ENCODE measurements around the gene AQP12B.

The AQP12B gene

GRCh38 chr2:240717681-240718581 is 35.2 kb upstream of the AQP12B start:
- TF ChIP-seq CTCF (conservative IDR thresholded peaks at IDR 0.05; ENCODE audit: low read depth, low read length), result no peak
- H3K4me2 ChIP-seq, result no peak overlapping the region
- no peaks in the 10 kb centered on the region for H3K79me2 ChIP-seq (ENCODE audit: insufficient read depth, low read depth)
- no peaks in the 10 kb centered on the region for H4K20me1 ChIP-seq (ENCODE audit: insufficient read depth)
- no peak overlapping the region for H3K9ac ChIP-seq
- no peak overlapping the region for H2AFZ ChIP-seq (ENCODE audit: low read depth)
- H3K36me3 ChIP-seq (ENCODE audit: insufficient read depth), result no peaks in the 10 kb centered on the region
- peaks cover 28% of the 10 kb centered on the region for H3K27me3 ChIP-seq (ENCODE audit: insufficient read depth, low read depth)
- no peak overlapping the region for H3K27ac ChIP-seq
- no peaks in the 10 kb centered on the region for H3K4me1 ChIP-seq (ENCODE audit: low read depth, poor library complexity, severe bottlenecking)
- H3K4me3 ChIP-seq (IDR thresholded peaks at IDR 0.05; ENCODE audit: insufficient read depth, low read depth, low read length), result no peak overlapping the region

- Histone ChIP-seq H3K27ac (no peak overlapping the region), H3K4me2 (no peak overlapping the region), H2AFZ (ENCODE audit: low read depth) (no peak overlapping the region), H3K4me1 (ENCODE audit: low read depth, poor library complexity, severe bottlenecking) (no peaks in the 10 kb centered on the region), H3K36me3 (ENCODE audit: insufficient read depth) (no peaks in the 10 kb centered on the region), H3K4me3 (IDR thresholded peaks at IDR 0.05; ENCODE audit: insufficient read depth, low read depth, low read length) (no peak overlapping the region), H3K79me2 (ENCODE audit: insufficient read depth, low read depth) (no peaks in the 10 kb centered on the region), H4K20me1 (ENCODE audit: insufficient read depth) (no peaks in the 10 kb centered on the region), H3K27me3 (ENCODE audit: insufficient read depth, low read depth) (peaks cover 34% of the 10 kb centered on the region), H3K9ac (no peak overlapping the region)
- no peak for TF ChIP-seq CTCF (conservative IDR thresholded peaks at IDR 0.05; ENCODE audit: low read depth, low read length)
Observed at GRCh38 chr2:240717181-240717641, 34.5 kb upstream of the AQP12B start.

- no peaks in the 10 kb centered on the region for H3K79me2 ChIP-seq (ENCODE audit: insufficient read depth, low read depth)
- H3K27ac ChIP-seq, result no peak overlapping the region
- H3K27me3 ChIP-seq (ENCODE audit: insufficient read depth, low read depth), result peaks cover 29% of the 10 kb centered on the region
- no peak overlapping the region for H3K9ac ChIP-seq
- no peak overlapping the region for H2AFZ ChIP-seq (ENCODE audit: low read depth)
- H3K36me3 ChIP-seq (ENCODE audit: insufficient read depth), result no peaks in the 10 kb centered on the region
- TF ChIP-seq CTCF (conservative IDR thresholded peaks at IDR 0.05; ENCODE audit: low read depth, low read length), result no peak
- no peaks in the 10 kb centered on the region for H4K20me1 ChIP-seq (ENCODE audit: insufficient read depth)
- H3K4me2 ChIP-seq, result no peak overlapping the region
- no peak overlapping the region for H3K4me3 ChIP-seq (IDR thresholded peaks at IDR 0.05; ENCODE audit: insufficient read depth, low read depth, low read length)
- H3K4me1 ChIP-seq (ENCODE audit: low read depth, poor library complexity, severe bottlenecking), result no peaks in the 10 kb centered on the region
Observed at GRCh38 chr2:240716130-240716798, 33.6 kb upstream of the AQP12B start.

- no peaks in the 10 kb centered on the region for H3K36me3 ChIP-seq (ENCODE audit: insufficient read depth)
- H4K20me1 ChIP-seq (ENCODE audit: insufficient read depth), result no peaks in the 10 kb centered on the region
- H3K4me1 ChIP-seq (ENCODE audit: low read depth, poor library complexity, severe bottlenecking), result no peaks in the 10 kb centered on the region
- H3K4me2 ChIP-seq, result no peak overlapping the region
- no peaks in the 10 kb centered on the region for H3K79me2 ChIP-seq (ENCODE audit: insufficient read depth, low read depth)
- no peak overlapping the region for H2AFZ ChIP-seq (ENCODE audit: low read depth)
- H3K27ac ChIP-seq, result no peak overlapping the region
- peaks cover 34% of the 10 kb centered on the region for H3K27me3 ChIP-seq (ENCODE audit: insufficient read depth, low read depth)
- H3K4me3 ChIP-seq (IDR thresholded peaks at IDR 0.05; ENCODE audit: insufficient read depth, low read depth, low read length), result no peak overlapping the region
- no peak for TF ChIP-seq CTCF (conservative IDR thresholded peaks at IDR 0.05; ENCODE audit: low read depth, low read length)
- no peak overlapping the region for H3K9ac ChIP-seq
Observed at GRCh38 chr2:240714747-240715725, 32.4 kb upstream of the AQP12B start.

Measured in KMS-11 (cell line).